ENCODE measurements around the gene BPIFA2.

The BPIFA2 gene

DNA sequence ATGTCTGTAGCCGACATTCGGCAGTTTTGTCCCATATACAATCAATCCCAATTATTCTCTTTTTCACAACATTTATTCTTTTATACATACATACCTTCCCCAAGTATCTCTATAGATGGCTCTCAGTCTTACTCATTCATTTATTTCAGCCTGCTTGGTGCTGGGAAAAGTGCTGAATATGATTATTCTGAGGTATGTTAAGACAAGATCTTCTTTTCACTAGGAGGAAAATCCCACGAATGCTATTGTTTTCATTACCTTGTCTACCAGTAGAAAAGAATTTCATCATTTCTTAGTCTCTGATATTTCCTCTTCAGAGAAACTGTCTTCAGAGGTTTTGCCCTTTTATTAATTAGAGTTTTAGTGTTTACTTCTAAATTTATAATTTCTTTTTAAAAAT lies 35.5 kb downstream of the BPIFA2 start:
- DNase-seq: no peak

DNA sequence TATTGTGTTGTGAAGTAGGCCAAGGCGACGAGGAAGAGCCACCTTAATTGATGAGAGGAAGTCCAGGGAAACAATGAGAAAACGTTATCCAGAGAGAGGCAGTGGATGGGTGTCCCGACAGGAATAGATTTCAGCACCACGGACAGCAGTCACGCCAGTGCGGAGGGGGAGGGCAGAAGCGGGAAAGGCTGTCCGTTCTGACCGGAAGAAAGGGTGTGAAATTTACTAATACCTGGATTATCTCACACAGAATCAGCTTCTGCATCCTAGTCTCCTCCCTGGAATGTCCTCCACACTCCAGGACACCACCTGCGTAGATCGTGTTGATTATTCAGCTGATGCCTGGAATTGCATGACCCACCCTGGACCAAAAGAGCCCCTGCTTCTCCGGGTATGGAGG lies 41.8 kb downstream of the BPIFA2 start:
- DNase-seq: peak; percentile 22

DNA sequence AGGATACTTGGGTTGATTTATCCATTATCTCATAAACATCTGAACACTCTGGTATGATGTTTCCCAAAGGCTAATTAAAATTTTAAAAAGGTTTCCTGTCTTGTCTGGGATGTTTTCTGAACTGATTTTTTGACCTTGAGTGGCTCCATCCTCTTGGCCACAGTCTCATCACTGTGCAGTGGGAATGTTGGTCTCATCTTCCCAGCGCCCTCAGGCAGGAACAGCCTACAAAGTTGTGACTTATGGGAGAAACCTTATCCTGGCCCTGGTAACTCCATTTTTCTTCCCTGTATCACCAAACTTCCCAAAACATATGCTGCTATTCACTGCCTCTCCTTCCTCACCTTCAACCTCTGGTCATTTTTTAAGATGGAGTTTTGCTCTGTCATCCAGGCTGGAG lies 42.4 kb downstream of the BPIFA2 start:
- no peak for DNase-seq

DNA sequence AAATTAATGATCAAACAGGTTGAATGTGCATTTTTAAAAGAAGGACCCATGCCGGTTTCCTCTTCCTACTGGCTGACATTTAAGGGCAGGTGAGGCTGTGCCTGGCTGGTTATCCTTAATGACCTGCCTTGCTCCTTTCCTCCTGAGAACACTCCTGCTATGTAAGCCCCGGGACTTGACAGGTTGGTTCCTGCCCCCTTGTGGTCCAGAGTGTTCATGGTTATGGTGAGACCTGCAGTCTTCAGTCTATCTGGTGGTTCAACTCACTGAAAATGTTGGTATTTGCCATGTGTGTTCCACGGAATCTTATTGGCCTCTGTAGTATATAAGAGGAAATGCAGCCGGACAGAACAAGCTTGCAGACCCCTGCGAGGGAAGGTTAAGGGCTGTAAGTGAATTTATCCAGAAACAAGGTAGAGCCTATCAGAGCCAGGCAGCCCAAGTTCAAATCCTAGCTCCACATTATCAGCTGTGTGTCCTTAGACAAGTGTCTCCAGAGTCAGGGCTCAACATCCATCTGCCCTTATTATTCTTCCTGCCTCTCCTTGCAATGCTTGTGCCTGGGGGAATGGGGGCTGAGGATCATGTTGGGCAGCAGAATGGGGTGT lies 44.0 kb downstream of the BPIFA2 start:
- peak; percentile 10 for DNase-seq

DNA sequence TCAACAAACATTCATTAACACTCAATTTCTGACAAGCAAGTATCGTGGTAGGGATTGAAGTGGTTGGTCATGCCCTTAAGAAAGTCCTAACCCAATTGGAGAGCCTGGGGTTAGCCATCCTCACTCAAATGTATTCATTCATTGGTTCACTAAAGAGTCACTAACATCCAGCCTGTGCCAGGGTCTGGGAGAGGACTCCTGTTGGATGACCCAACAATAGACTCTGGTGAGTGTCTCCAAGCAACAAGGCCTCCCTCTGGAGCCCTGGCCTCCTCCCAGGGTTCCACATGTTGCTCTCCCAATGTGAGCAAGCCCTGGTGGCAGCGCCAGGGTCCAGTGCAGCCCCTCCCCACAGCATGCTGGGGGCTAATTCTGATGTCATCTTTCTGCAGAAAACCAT lies 49.1 kb downstream of the BPIFA2 start, which contains the start of gene BPIFA3:
BPIFA3 (plus strand) TSS at position 301 of the 400 bp plus-strand sequence. CDS start 185 bp downstream, outside the sequence.
- DNase-seq: no peak

DNA sequence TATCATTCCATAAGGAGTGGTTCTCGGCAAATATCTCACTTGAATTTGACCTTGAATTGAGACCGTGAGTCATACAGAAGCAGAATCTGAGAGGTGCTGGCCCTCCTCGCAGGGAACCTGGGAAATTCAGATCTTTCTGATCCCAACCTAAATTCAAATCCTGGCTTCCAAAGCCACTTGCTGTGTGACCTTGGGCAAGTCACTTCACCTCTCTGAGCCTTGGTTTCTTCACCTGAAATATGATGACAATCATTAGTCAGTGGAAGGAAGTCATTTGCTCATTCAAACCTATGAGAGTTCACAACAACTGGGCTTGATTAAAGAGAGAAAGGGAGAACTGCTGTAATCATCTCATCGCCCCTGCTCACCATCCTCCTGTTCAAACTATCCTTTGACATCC lies 56.4 kb downstream of the BPIFA2 start:
- no peak for DNase-seq

DNA sequence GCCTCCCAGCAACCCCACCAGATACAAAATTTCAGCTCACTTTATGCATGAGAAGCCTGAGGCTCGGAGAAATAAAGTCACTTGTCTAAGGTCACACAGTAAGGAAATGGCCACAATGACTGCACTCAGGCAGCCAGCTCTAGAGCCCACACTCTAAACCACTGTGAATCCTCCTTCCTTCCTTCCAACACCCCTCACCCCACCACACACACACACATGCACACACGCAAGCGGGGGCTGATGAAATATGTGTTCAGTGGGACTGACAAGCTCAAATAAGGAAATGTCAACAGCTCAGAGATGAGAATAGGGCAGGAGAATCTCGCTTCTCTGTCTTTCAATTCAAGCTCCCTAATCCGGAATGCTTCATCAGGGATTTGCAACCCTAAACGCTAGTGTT lies 61.9 kb downstream of the BPIFA2 start:
- DNase-seq: no peak
